Measurements from ENCODE around the gene PAPPA.

Gene PAPPA

GRCh38 chr9:116372786-116373185, 219.2 kb downstream of the PAPPA start:
- Histone ChIP-seq H3K27me3 (ENCODE audit: low read depth, low read length) (no peaks in the 10 kb centered on the region), H3K27ac (ENCODE audit: low read length) (no peak overlapping the region)

GRCh38 chr9:116377179-116377798, 223.7 kb downstream of the PAPPA start:
- Histone ChIP-seq H3K79me2 (ENCODE audit: low read length) (no peaks in the 10 kb centered on the region), H3K27me3 (ENCODE audit: low read depth, low read length) (no peaks in the 10 kb centered on the region), H3K27ac (ENCODE audit: low read length) (no peak overlapping the region), H4K20me1 (ENCODE audit: insufficient read depth, low read length) (no peaks in the 10 kb centered on the region), H3K9ac (ENCODE audit: low read length) (no peak overlapping the region), H2AFZ (ENCODE audit: low read depth, low read length) (no peak overlapping the region), H3K4me3 (ENCODE audit: low read length) (no peak overlapping the region), H3K4me2 (ENCODE audit: low read length) (no peak overlapping the region), H3K36me3 (replicated peaks; ENCODE audit: low read depth, low read length) (no peaks in the 10 kb centered on the region), H3K9me3 (ENCODE audit: insufficient read depth, low read length) (no peaks in the 10 kb centered on the region), H3K4me1 (ENCODE audit: low read length) (no peaks in the 10 kb centered on the region)
- TF ChIP-seq EZH2phosphoT487 (IDR thresholded peaks at IDR 0.05; ENCODE audit: low read depth) (no peak), CTCF (IDR thresholded peaks at IDR 0.05; ENCODE audit: low read depth, low read length) (no peak)

More at GRCh38 chr9:116372786-116373185, 219.2 kb downstream of the PAPPA start:
- H2AFZ ChIP-seq (ENCODE audit: low read depth, low read length): no peak overlapping the region
- no peaks in the 10 kb centered on the region for H3K36me3 ChIP-seq (replicated peaks; ENCODE audit: low read depth, low read length)
- H4K20me1 ChIP-seq (ENCODE audit: insufficient read depth, low read length): no peaks in the 10 kb centered on the region
- H3K9me3 ChIP-seq (ENCODE audit: insufficient read depth, low read length): no peaks in the 10 kb centered on the region
- TF ChIP-seq CTCF (IDR thresholded peaks at IDR 0.05; ENCODE audit: low read depth, low read length) (no peak), EZH2phosphoT487 (IDR thresholded peaks at IDR 0.05; ENCODE audit: low read depth) (no peak)
- no peak overlapping the region for H3K9ac ChIP-seq (ENCODE audit: low read length)
- H3K4me1 ChIP-seq (ENCODE audit: low read length): no peaks in the 10 kb centered on the region
- no peak overlapping the region for H3K4me3 ChIP-seq (ENCODE audit: low read length)
- no peaks in the 10 kb centered on the region for H3K79me2 ChIP-seq (ENCODE audit: low read length)
- H3K4me2 ChIP-seq (ENCODE audit: low read length): no peak overlapping the region

- no peaks in the 10 kb centered on the region for H3K79me2 ChIP-seq (ENCODE audit: low read length)
- no peak overlapping the region for H3K4me3 ChIP-seq (ENCODE audit: low read length)
- H3K9me3 ChIP-seq (ENCODE audit: insufficient read depth, low read length): no peaks in the 10 kb centered on the region
- H3K27me3 ChIP-seq (ENCODE audit: low read depth, low read length): no peaks in the 10 kb centered on the region
- H3K9ac ChIP-seq (ENCODE audit: low read length): no peak overlapping the region
- H3K36me3 ChIP-seq (replicated peaks; ENCODE audit: low read depth, low read length): no peaks in the 10 kb centered on the region
- peaks cover 9% of the 10 kb centered on the region for H3K4me1 ChIP-seq (ENCODE audit: low read length)
- H3K4me2 ChIP-seq (ENCODE audit: low read length): no peak overlapping the region
- no peak overlapping the region for H2AFZ ChIP-seq (ENCODE audit: low read depth, low read length)
- H4K20me1 ChIP-seq (ENCODE audit: insufficient read depth, low read length): no peaks in the 10 kb centered on the region
- no peak overlapping the region for H3K27ac ChIP-seq (ENCODE audit: low read length)
- TF ChIP-seq CTCF (IDR thresholded peaks at IDR 0.05; ENCODE audit: low read depth, low read length): no peak
- TF ChIP-seq EZH2phosphoT487 (IDR thresholded peaks at IDR 0.05; ENCODE audit: low read depth): no peak
These were observed 225.3 kb downstream of the PAPPA start for GRCh38 chr9:116378873-116379272.

- Histone ChIP-seq H3K27me3 (ENCODE audit: low read depth, low read length) (no peaks in the 10 kb centered on the region), H4K20me1 (ENCODE audit: insufficient read depth, low read length) (no peaks in the 10 kb centered on the region), H3K9ac (ENCODE audit: low read length) (no peak overlapping the region), H2AFZ (ENCODE audit: low read depth, low read length) (no peak overlapping the region), H3K36me3 (replicated peaks; ENCODE audit: low read depth, low read length) (no peaks in the 10 kb centered on the region), H3K4me1 (ENCODE audit: low read length) (peaks cover 9% of the 10 kb centered on the region), H3K4me2 (ENCODE audit: low read length) (no peak overlapping the region), H3K27ac (ENCODE audit: low read length) (no peak overlapping the region), H3K79me2 (ENCODE audit: low read length) (no peaks in the 10 kb centered on the region), H3K4me3 (ENCODE audit: low read length) (no peak overlapping the region), H3K9me3 (ENCODE audit: insufficient read depth, low read length) (no peaks in the 10 kb centered on the region)
- no peak for TF ChIP-seq CTCF (IDR thresholded peaks at IDR 0.05; ENCODE audit: low read depth, low read length)
- no peak for TF ChIP-seq EZH2phosphoT487 (IDR thresholded peaks at IDR 0.05; ENCODE audit: low read depth)
These were observed 226.2 kb downstream of the PAPPA start for GRCh38 chr9:116379821-116380220.
